Aorta (tissue), 5 donors: ENCODE measurements around the gene UBAP2. TPM values are rescaled to one million over a fixed set of nuclear protein-coding genes. Genes with fewer than 3 reads are reported as not detected.

Source experiments
- ATAC-seq: fragments of 200-7000 bp; cut with Tn5 transposase; one replicate; pipeline ENCODE4 v1.9.1; 2022; ENCODE audit warnings: moderate library complexity; ENCODE audit not compliant: low FRiP score
- DNase-seq, 2 donors: peaks; one replicate each; pipeline ENCODE4 v3.0.0-alpha.2; 2020
- H3K27ac ChIP-seq, 2 donors: one replicate each; pipeline ENCODE4 v1.5.1; 2013; ENCODE audit warnings: low read length in 2 of 2, mild to moderate bottlenecking in 2 of 2, moderate library complexity in 2 of 2, control low read depth in 1 of 2, inconsistent platforms in 1 of 2, low read depth in 1 of 2
- H3K27me3 ChIP-seq, 2 donors: one replicate each; pipeline ENCODE4 v1.6.1; 2013; ENCODE audit warnings: control low read depth in 1 of 2, low read length in 1 of 2, mild to moderate bottlenecking in 1 of 2, moderate library complexity in 1 of 2; ENCODE audit not compliant: insufficient read depth in 2 of 2, control insufficient read depth in 1 of 2
- H3K36me3 ChIP-seq, 2 donors: one replicate each; pipeline ENCODE4 v1.6.1; 2013; ENCODE audit warnings: control low read depth in 1 of 2, low read length in 1 of 2, mild to moderate bottlenecking in 1 of 2; ENCODE audit not compliant: insufficient read depth in 2 of 2, control insufficient read depth in 1 of 2
- H3K4me1 ChIP-seq, 2 donors: one replicate each; pipeline ENCODE4 v1.6.1; 2013; ENCODE audit warnings: low read length in 2 of 2, control low read depth in 1 of 2, mild to moderate bottlenecking in 1 of 2, moderate library complexity in 1 of 2; ENCODE audit not compliant: insufficient read depth in 2 of 2, control insufficient read depth in 1 of 2
- H3K4me3 ChIP-seq, 2 donors: one replicate each; pipeline ENCODE4 v1.5.1; 2013; ENCODE audit warnings: low read length in 2 of 2, control low read depth in 1 of 2, mild to moderate bottlenecking in 1 of 2
- H3K9me3 ChIP-seq: one replicate; pipeline ENCODE4 v1.6.1; 2013; ENCODE audit warnings: mild to moderate bottlenecking, low read length; ENCODE audit not compliant: control insufficient read depth
- WGBS, 2 donors: extraction: QIAGEN DNeasy Blood & Tissue Kit; methylation state at CpG; one replicate each; pipeline ENCODE4 v1.1.7; 2013; 5-methylcytosine and 5-hydroxymethylcytosine counted together
- intact Hi-C, 2 donors: fragments of 100-400 bp; cut with DNase I; formaldehyde crosslinking; loops; one replicate each; pipeline versions ENCODE4 v1.14.2 to v1.15.0; 2022
- polyA plus RNA-seq, 2 donors: library from polyadenylated mRNA; stranded (reverse); fragments of 200-250 nt; gene quantifications; one replicate each; pipeline ENCODE4 v1.2.3, GENCODE V29; 2013
- total RNA-seq, 2 donors: library from RNA; stranded (reverse); fragmentation: NEBNext Ultra II Directional; extraction: Animal tissue kit (Norgen Biotek cat#: 25700); gene quantifications; one replicate each; pipeline ENCODE4 v1.2.1, GENCODE V29; 2021
- donor health status: healthy with polysubstance abuse.
- donor health status: Bipolar disorder and iron deficiency.
- donor health status: DM: no; HTN: no; CAD: no.
- donor health status: DM: no; HTN: no; CAD: no.
- donor health status: DM: yes; HTN: yes; CAD: no.

Gene UBAP2
- total and polyA plus RNA-seq, 4 donors, result 5.3 to 30.5 (median 15.8) TPM

- no peaks in the 10 kb centered on the region for H3K27me3 ChIP-seq
- intact Hi-C loops, result no loop called here
- peaks cover 0 to 3% of the 10 kb centered on the region in 2 donors for H3K36me3 ChIP-seq
- ATAC-seq (no peak), DNase-seq (no peak)
- no peak overlapping the region for H3K27ac ChIP-seq
- no peaks in the 10 kb centered on the region for H3K9me3 ChIP-seq
- peaks cover 0 to 5% of the 10 kb centered on the region in 2 donors for H3K4me1 ChIP-seq
- no peak overlapping the region for H3K4me3 ChIP-seq
- 97 to 98% methylated on average over 3 of the region's 3 CpGs for WGBS, 2 donors
Observed at GRCh38 chr9:33942471-33943083, 106.1 kb downstream of the UBAP2 start.

GRCh38 chr9:33939924-33940874, 108.5 kb downstream of the UBAP2 start:
- H3K4me3 ChIP-seq, result no peak overlapping the region
- no peaks in the 10 kb centered on the region for H3K27me3 ChIP-seq
- H3K27ac ChIP-seq, result no peak overlapping the region
- WGBS, 2 donors, result 85 to 87% methylated on average over 9 of the region's 9 CpGs
- peaks cover 0 to 7% of the 10 kb centered on the region in 2 donors for H3K36me3 ChIP-seq
- DNase-seq (no peak), ATAC-seq (no peak)
- H3K9me3 ChIP-seq, result no peaks in the 10 kb centered on the region
- intact Hi-C loops, result no loop called here
- peaks cover 0 to 2% of the 10 kb centered on the region in 2 donors for H3K4me1 ChIP-seq

GRCh38 chr9:33934188-33934878, 114.4 kb downstream of the UBAP2 start:
- intact Hi-C loops, result no loop called here
- Histone ChIP-seq H3K36me3 (peaks cover 2 to 7% of the 10 kb centered on the region in 2 donors), H3K4me3 (no peak overlapping the region), H3K9me3 (no peaks in the 10 kb centered on the region), H3K27me3 (no peaks in the 10 kb centered on the region), H3K4me1 (no peaks in the 10 kb centered on the region), H3K27ac (no peak overlapping the region)
- ATAC-seq (no peak), DNase-seq (no peak)
- WGBS, 2 donors, result 81% methylated on average over 5 of the region's 5 CpGs

GRCh38 chr9:33932078-33932807, 116.4 kb downstream of the UBAP2 start:
- no peak for ATAC-seq
- Histone ChIP-seq H3K9me3 (no peaks in the 10 kb centered on the region), H3K27ac (no peak overlapping the region), H3K4me1 (no peaks in the 10 kb centered on the region), H3K27me3 (no peaks in the 10 kb centered on the region), H3K36me3 (peaks cover 2 to 9% of the 10 kb centered on the region in 2 donors), H3K4me3 (no peak overlapping the region)
- WGBS, 2 donors, result 87 to 90% methylated on average over 20 of the region's 20 CpGs
- no peak for DNase-seq
- intact Hi-C loops, result no loop called here

GRCh38 chr9:33931326-33931725, 117.4 kb downstream of the UBAP2 start:
- no peaks in the 10 kb centered on the region for H3K27me3 ChIP-seq
- intact Hi-C loops, result no loop called here
- H3K27ac ChIP-seq, result no peak overlapping the region
- H3K36me3 ChIP-seq, result peaks cover 2 to 9% of the 10 kb centered on the region in 2 donors
- DNase-seq (no peak), ATAC-seq (no peak)
- no peaks in the 10 kb centered on the region for H3K9me3 ChIP-seq
- 62 to 76% methylated on average over 3 of the region's 3 CpGs for WGBS, 2 donors
- H3K4me3 ChIP-seq, result no peak overlapping the region
- H3K4me1 ChIP-seq, result no peaks in the 10 kb centered on the region

GRCh38 chr9:33927694-33928093, 121.0 kb downstream of the UBAP2 start:
- H3K36me3 ChIP-seq, result peaks cover 0 to 10% of the 10 kb centered on the region in 2 donors
- H3K27ac ChIP-seq, result no peak overlapping the region
- H3K27me3 ChIP-seq, result no peaks in the 10 kb centered on the region
- ATAC-seq, result no peak
- no peaks in the 10 kb centered on the region for H3K4me1 ChIP-seq
- peak in 1 of 2 donors; percentile 77 for DNase-seq
- no peaks in the 10 kb centered on the region for H3K9me3 ChIP-seq
- intact Hi-C loops, result loop anchor here in 1 of 2 donors (10.0 kb wide), 3 partner anchors 97 to 147 kb away; partner anchors contain the start of gene UBE2R2
- no peak overlapping the region for H3K4me3 ChIP-seq
- 93 to 95% methylated on average over 15 of the region's 15 CpGs for WGBS, 2 donors

GRCh38 chr9:33926746-33927485, 121.8 kb downstream of the UBAP2 start:
- 88% methylated on average over 17 of the region's 17 CpGs for WGBS, 2 donors

More at GRCh38 chr9:33926746-33927485, 121.8 kb downstream of the UBAP2 start:
- ATAC-seq (no peak), DNase-seq (peak in 1 of 2 donors; percentile 39)
- Histone ChIP-seq H3K27me3 (no peaks in the 10 kb centered on the region), H3K4me1 (no peaks in the 10 kb centered on the region), H3K9me3 (no peaks in the 10 kb centered on the region), H3K27ac (no peak overlapping the region), H3K4me3 (no peak overlapping the region), H3K36me3 (peaks cover 0 to 7% of the 10 kb centered on the region in 2 donors)
- intact Hi-C loops, result loop anchor here in 1 of 2 donors (10.0 kb wide), 3 partner anchors 98 to 148 kb away; partner anchors contain the start of gene UBE2R2
